ENCODE data around the gene PLAGL2.

The PLAGL2 gene

GRCh38 chr20:32150291-32150848 lies 57.2 kb downstream of the PLAGL2 start:
- DNase-seq (ENCODE audit: low read depth): no peak

DNA sequence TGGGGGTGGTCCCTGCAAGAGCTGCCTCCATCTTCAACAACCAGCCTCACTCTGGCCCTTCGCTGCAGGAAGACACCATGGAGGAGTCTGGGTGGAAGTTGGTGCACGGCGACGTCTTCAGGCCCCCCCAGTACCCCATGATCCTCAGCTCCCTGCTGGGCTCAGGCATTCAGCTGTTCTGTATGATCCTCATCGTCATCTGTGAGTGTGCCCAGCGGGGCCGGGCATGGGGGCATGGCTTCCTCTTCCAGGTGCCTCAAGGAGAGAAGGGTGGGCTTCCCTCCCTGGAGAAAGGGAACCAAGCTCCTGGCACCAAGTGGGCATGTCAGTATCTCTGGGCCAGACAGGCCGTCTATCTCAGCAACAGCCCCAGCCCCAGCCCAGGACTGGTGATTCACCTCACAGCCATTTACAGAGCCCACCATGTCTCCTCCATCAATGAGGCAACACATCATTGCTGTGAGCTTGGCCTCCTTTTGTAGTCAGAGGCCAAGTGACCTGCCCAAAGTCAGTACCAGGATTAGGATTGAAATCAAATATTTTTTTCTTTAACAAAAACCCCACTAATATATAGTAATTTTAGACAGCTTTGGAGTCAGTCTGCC lies 57.9 kb downstream of the PLAGL2 start:
- DNase-seq (ENCODE audit: low read depth): no peak

DNA sequence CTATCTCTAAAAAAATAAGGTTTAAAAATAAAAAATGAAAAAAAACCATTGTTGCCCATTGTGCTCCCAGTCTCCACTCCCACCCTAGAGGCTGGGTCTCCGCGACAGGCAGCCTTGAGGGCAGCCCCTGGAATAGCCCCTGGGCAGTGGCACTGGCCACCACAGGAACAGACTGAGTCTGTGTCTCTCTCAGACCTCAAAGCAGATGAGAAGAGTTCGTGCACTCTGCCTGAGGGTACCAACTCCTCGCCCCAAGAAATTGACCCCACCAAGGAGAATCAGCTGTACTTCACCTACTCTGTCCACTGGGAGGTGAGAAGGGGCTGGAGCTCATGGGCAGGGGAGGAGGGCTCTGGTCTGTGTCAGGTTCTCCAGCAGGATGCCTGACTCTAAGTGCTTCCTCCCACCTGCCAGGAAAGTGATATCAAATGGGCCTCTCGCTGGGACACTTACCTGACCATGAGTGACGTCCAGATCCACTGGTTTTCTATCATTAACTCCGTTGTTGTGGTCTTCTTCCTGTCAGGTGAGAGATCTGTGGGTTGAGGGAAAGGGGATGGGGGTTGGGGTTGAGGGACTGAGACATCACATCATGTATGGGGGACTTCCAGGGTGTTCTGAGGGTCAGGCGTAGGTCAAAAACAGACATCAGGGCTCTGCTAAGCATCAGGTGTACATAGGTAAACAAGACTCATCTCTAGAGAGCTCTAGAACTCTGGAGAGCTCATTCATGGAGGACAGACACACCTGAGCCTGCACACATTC lies 62.5 kb downstream of the PLAGL2 start:
- no peak for DNase-seq (ENCODE audit: low read depth)

GRCh38 chr20:32142991-32143390 lies 64.6 kb downstream of the PLAGL2 start:
- no peak for DNase-seq (ENCODE audit: low read depth)
